Middle frontal gyrus (tissue), 1 donor: ENCODE measurements around the gene TMEM247.

Experiments
- DNase-seq: peaks from one replicate; pipeline ENCODE4 v3.0.0-alpha.2; 2015; ENCODE audit warnings: low spot score; ENCODE audit errors: extremely low spot score

Gene TMEM247

GRCh38 chr2:46488389-46488788, 9.0 kb downstream of the TMEM247 start:
- no peak for DNase-seq

GRCh38 chr2:46489423-46490174, 10.2 kb downstream of the TMEM247 start:
- DNase-seq: no peak

GRCh38 chr2:46490521-46491141, 11.3 kb downstream of the TMEM247 start:
- DNase-seq: peak; percentile 55

- DNase-seq: no peak
Observed at GRCh38 chr2:46492301-46492700, 12.9 kb downstream of the TMEM247 start.

DNA sequence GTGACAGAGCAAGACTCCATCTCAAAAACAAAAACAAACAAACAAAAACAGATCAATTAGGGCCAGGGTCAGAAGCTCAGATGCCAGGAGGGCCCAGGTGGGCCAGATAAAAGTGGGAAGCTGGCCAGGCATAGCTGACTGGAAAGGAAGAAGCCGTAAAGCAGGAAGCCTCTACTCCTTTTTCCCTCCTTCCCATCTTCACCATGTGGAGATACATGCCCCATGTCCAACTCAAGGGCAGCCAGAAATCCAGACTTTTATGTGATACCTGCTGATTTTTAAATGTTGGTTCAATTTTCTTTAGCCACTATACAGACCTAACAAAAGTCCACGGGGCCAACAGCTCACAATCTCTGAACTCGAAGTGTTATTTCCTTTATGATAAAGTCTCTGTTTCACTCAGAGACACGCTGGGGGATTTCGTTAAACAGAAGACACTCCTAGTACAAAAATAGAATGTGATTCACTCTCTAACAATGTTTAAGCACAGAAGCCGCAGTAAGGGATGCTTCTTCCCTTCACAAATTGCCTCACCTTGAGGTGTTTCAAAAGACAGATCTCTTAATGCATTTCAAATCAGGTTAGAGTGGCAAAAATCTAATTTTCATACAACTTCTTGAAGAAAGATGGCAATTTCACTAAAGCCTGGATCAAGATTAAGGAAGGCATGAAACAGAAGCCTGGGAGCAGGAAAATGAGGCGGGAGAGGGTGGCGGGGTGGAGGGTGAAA, 14.0 kb downstream of the TMEM247 start:
- DNase-seq: no peak

DNA sequence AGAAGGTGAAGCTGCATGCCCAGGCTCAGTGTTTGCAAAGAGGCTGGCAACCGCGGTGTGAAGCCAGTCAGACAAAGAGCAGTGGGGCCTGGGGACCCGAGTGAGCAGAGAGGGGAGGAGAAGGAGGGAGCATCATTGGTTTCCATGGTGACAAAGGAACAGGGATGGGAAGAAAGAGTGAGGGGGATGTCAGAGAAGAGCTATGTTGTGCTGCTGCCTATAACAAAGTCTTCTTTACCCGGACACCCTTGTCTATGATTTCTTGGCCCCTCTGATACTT, 14.5 kb downstream of the TMEM247 start:
- DNase-seq: no peak

DNA sequence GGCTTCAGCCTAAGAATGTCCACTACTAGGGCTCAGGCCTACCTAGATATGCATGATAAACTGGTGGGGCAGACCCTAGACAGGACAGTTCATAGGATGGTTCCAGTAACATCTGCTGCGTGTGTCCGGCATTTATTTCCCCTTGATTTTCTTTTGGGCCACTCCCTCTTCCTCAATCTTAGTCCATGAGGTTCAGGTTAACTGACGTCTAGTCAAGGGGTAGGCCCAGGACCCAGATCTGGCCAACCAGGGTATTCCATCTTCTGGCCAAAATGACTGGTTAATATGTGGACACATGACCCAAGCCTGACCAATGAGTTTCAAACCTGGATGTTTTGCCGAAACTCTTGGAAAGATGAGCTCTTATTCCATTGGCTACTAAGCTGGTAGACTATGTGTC, 15.2 kb downstream of the TMEM247 start:
- DNase-seq: no peak

DNA sequence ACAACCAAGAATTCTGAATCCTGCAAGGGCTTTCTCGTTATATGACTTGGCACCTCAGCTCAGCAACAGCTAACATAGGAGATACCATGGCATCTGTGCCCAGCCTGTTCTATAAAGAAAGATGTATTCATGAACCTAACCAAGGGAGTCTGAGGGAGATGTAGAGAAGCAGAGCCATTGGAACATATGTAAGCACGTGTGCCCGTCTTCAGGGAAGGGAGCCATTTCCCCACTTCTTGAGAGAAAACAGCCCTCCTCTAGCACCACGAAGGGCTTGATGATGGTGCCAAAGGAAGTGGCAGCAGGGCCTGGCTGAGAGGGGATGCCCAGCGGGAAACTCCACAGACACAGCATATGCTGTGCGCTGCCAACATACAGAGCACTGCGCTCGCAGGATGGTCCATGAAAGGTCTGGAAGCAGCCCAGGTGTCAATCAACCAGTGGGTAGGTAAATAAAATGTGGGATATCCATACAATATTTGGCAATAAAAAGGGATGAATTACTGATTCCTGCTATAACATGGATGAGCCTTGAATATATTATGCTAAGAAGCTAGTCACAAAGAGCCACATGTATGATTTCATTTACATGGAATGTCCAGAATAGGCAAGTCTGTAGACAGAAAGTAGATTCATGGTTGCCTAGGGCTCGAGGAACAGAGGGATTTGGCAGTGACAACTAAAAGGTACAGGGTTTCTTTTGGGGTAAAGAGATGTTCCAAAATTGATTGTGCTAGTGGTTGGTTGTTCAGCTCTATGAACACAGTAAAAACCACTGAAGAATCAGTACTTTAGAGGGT, 16.1 kb downstream of the TMEM247 start:
- DNase-seq: no peak

- DNase-seq: no peak
Observed at GRCh38 chr2:46497766-46498165, 18.4 kb downstream of the TMEM247 start.

GRCh38 chr2:46498681-46499080, 19.3 kb downstream of the TMEM247 start:
- no peak for DNase-seq

- DNase-seq: no peak
Observed at GRCh38 chr2:46499392-46499785, 20.0 kb downstream of the TMEM247 start.

DNA sequence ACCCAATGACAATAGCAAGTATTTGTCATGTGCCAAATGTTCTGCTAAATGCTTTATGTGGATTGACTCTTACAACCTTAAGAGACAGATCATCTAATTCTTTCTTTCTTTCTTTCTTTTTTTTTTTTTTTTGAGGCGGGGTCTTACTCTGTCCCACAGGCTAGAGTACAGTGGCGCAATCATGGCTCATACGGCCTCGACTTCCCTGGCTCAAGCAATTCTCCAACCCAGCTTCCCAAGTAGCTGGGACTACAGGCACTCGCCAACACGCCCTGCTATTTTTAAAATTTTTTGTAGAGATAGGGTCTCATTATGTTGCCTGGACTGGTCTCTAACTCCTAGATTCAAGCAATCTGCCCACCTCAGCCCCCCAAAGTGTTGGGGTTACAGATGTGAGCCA, 21.4 kb downstream of the TMEM247 start:
- DNase-seq: no peak

GRCh38 chr2:46502291-46502885, 23.0 kb downstream of the TMEM247 start:
- no peak for DNase-seq

DNA sequence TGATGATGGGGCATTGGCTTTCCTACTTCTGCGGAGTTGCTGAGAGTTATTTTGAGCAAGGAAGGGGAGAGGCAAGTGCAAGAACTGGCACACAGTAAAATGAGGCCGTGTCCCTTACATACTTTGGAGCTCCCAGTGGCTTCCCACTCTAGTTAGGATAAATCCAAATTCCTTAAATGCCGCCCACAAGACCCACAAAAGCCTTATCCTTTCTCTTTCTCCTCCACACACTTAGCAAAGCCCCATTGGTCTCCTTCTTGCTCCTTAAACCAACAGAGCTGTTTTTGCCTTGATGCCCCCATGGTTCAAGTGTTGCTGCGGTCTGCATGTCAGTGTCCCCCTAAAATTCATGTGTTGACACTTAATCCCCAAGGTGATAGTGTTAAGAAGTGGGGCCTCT, 24.3 kb downstream of the TMEM247 start:
- no peak for DNase-seq

- no peak for DNase-seq
Observed at GRCh38 chr2:46504221-46504620, 24.9 kb downstream of the TMEM247 start.

GRCh38 chr2:46504685-46505471, 25.5 kb downstream of the TMEM247 start:
- DNase-seq: no peak

DNA sequence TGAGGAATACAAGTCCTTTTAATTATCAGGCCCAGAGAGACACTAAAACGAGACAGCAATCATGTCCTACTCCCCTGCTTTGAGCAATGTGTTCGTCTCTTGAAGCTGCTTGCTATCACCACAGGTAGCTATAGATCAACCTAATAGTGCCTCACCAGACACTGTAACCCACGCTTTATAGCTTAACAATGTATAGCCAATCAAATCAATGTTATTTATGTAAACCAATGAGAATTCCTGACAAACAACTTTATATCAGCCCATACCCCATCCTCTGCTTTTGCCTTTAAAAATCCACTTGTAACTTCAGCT, 26.1 kb downstream of the TMEM247 start:
- DNase-seq: no peak

- DNase-seq: no peak
Observed at GRCh38 chr2:46506131-46506706, 26.9 kb downstream of the TMEM247 start.

GRCh38 chr2:46508312-46508711, 28.9 kb downstream of the TMEM247 start:
- DNase-seq: no peak

DNA sequence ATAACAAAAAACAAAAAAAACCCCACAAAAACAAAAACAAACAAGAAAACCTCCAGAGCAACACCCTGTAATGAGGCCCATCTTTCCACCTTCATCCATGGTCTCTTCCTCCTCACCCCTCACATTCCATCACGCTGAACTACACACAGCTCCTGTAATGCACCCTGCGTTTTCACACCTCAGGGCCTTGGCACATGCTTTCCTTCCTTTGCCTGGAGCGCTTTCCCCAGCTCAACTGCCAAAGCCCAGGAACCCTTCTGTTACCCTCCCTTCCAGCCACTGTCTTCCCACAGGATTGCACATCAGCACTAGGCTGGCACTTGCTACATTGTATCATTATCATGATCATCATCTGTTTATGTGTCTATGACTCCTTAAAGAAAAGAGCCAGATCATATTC, 29.4 kb downstream of the TMEM247 start:
- DNase-seq: no peak

DNA sequence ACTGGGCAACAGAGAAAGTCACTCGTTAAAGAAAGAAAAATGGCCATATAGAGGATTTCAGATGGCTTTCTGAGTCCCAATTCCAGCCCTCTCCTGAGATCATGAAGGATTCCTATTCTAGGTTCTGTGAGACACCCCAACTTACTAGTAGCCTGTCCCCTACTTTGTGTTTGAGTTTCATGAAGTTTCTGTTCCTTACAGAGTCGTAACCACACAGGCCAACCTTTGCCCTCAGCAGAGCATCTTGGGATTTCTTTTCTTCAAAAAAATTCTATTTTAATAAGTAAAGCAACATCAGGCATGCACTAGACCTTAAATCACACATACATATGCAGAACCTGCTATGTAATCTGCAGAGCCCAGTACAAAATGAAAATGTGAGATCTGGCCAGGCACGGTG, 30.4 kb downstream of the TMEM247 start:
- no peak for DNase-seq
